SK-N-MC (cell line): ENCODE data around the gene GPR150.

Source experiments
- DNase-seq: peaks from one replicate; pipeline ENCODE4 v3.0.0-alpha.2; 2011; ENCODE audit warnings: low read depth, low spot score
- H3K27ac ChIP-seq: fragments of 200-600 bp; sonication (generic); 2 replicates; pipeline ENCODE4 v1.5.1; 2016; ENCODE audit warnings: mixed run types
- H3K36me3 ChIP-seq: fragments of 200-600 bp; sonication (generic); 2 replicates; pipeline ENCODE4 v1.6.1; 2017; ENCODE audit warnings: antibody characterized with exemption, low read length, mixed read lengths; ENCODE audit not compliant: insufficient read depth
- H3K4me3 ChIP-seq: fragments of 200-600 bp; sonication (generic); 2 replicates; pipeline ENCODE4 v1.5.1; 2016
- H3K9ac ChIP-seq: fragments of 200-600 bp; sonication (generic); 2 replicates; pipeline ENCODE4 v1.8.0; 2017; ENCODE audit warnings: mixed run types, mixed read lengths; ENCODE audit not compliant: insufficient read length
- H3K9me3 ChIP-seq: fragments of 200-600 bp; sonication (generic); 2 replicates; pipeline ENCODE4 v1.6.1; 2017; ENCODE audit warnings: low read depth, mild to moderate bottlenecking, antibody characterized with exemption, low read length, moderate library complexity, mixed read lengths
- EZH2 ChIP-seq: fragments of 200-600 bp; sonication (generic); IDR thresholded peaks from one replicate; pipeline ENCODE4 v1.6.1; 2017; ENCODE audit warnings: antibody characterized with exemption
- FOXP2 ChIP-seq: optimal IDR thresholded peaks from 2 replicates; pipeline ENCODE3; 2011; ENCODE audit warnings: mild to moderate bottlenecking, moderate library complexity; ENCODE audit not compliant: insufficient read depth; ENCODE audit errors: extremely low read length, control extremely low read depth
- POLR2AphosphoS5 ChIP-seq: IDR thresholded peaks from 2 replicates; pipeline ENCODE4 v1.6.1; 2012; ENCODE audit warnings: mild to moderate bottlenecking, low read depth, low read length, borderline replicate concordance

The GPR150 gene

DNA sequence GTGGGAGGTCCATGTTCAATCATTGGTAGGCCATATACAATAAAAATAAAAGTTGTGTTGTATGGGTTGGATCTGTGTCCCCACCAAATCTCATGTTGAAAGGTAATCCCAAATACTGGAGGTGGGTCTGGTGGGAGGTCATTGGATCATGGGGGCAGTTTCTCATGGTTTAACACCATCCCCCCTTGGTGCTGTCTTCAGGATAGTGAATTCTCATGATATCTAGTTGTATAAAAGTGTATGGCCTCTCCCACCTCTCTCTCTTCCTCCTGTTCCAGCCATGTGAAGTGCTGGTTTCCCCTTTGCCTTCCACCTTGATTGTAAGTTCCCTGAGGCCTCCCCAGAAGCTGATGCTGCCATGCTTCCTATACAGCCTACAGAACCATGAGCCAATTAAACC lies 47.8 kb downstream of the GPR150 start:
- no peak for TF ChIP-seq POLR2AphosphoS5

GRCh38 chr5:95668216-95668615 lies 48.3 kb downstream of the GPR150 start:
- TF ChIP-seq FOXP2 (no peak), POLR2AphosphoS5 (no peak), EZH2 (no peak)
- no peaks in the 10 kb centered on the region for H3K36me3 ChIP-seq

More for the DNA sequence above, 47.8 kb downstream of the GPR150 start:
- Histone ChIP-seq H3K27ac (peak overlapping the region; percentile 94; the same call in 1 of the 2 replicates), H3K9ac (no peak overlapping the region), H3K36me3 (no peaks in the 10 kb centered on the region), H3K4me3 (no peak overlapping the region), H3K9me3 (no peaks in the 10 kb centered on the region)
- no peak for DNase-seq

DNA sequence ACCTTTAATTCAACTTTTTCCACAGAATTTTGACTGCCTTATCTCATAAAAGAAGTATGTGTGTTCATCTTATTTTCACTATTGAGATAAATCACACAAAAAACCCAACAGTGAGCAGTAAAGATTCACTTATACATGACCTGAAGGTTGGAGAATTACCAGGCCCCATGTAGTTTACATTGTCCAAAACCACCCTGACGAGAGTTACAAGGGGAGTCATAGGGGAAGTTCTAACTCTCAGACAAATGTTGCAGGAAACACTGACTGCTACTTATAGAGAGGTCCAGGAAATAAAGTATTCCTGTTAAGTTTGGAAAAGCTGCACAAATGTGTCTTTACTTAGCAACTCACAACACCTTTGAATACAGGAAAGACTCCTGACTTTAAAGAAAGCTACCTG lies 48.8 kb downstream of the GPR150 start:
- H3K4me3 ChIP-seq = peak overlapping the region; percentile 44; the same call in 1 of the 2 replicates
- DNase-seq = no peak
- peak overlapping the region; percentile 32 for H3K9ac ChIP-seq
- H3K9me3 ChIP-seq = no peaks in the 10 kb centered on the region
- H3K27ac ChIP-seq = peak overlapping the region; percentile 94
- TF ChIP-seq FOXP2 (no peak), POLR2AphosphoS5 (no peak)
- H3K36me3 ChIP-seq = no peaks in the 10 kb centered on the region

More at GRCh38 chr5:95668216-95668615, 48.3 kb downstream of the GPR150 start:
- Histone ChIP-seq H3K9me3 (no peaks in the 10 kb centered on the region), H3K27ac (peak overlapping the region; percentile 94), H3K4me3 (peak overlapping the region; percentile 44; the same call in 1 of the 2 replicates), H3K9ac (no peak overlapping the region)
- DNase-seq = peak; percentile 42

DNA sequence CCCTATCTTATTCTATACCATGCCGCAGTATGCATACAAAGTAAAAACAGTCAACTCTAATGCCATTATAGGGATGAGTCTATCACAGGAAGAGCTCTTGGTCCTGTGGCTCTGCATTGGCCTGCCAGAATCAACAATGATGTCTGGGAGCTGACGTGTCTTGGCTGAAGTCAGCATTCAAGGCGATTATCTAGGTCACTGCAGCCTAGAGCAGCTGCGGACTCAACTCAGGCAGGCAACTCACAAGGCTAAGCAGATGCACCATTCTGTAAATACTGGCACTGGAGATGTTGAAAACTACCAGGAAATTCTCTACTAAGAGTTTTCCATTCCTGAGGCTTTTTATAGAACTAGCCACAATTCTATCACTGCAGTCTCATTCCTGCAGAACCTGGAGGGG lies 49.7 kb downstream of the GPR150 start:
- DNase-seq = no peak
- TF ChIP-seq EZH2 = no peak
- no peak for TF ChIP-seq POLR2AphosphoS5
- no peak for TF ChIP-seq FOXP2
- Histone ChIP-seq H3K27ac (0 out of 2 replicates have a peak overlapping the region, but pooled peaks have one; percentile 94), H3K9me3 (no peaks in the 10 kb centered on the region), H3K36me3 (no peaks in the 10 kb centered on the region), H3K9ac (no peak overlapping the region), H3K4me3 (no peak overlapping the region)

GRCh38 chr5:95669985-95670384 lies 50.1 kb downstream of the GPR150 start:
- TF ChIP-seq FOXP2 = no peak
- no peak for TF ChIP-seq EZH2
- no peak for TF ChIP-seq POLR2AphosphoS5
- Histone ChIP-seq H3K9ac (no peak overlapping the region), H3K9me3 (no peaks in the 10 kb centered on the region), H3K4me3 (no peak overlapping the region), H3K27ac (no peak overlapping the region), H3K36me3 (no peaks in the 10 kb centered on the region)
- DNase-seq = no peak

- TF ChIP-seq FOXP2 = no peak
- TF ChIP-seq POLR2AphosphoS5 = no peak
- TF ChIP-seq EZH2 = no peak
- H3K9ac ChIP-seq = no peak overlapping the region
- H3K4me3 ChIP-seq = no peak overlapping the region
- H3K36me3 ChIP-seq = no peaks in the 10 kb centered on the region
- no peaks in the 10 kb centered on the region for H3K9me3 ChIP-seq
- no peak for DNase-seq
- no peak overlapping the region for H3K27ac ChIP-seq
These were observed 50.7 kb downstream of the GPR150 start for GRCh38 chr5:95670568-95670967.
